NCI-H1930 (cell line): Measurements from ENCODE around the gene EFHC2.

Source experiments
- DNase-seq, 2 experiments: peaks; one replicate each; lab custom pipeline; 2025; lab: John Stamatoyannopoulos, UW

Gene EFHC2, protein sequence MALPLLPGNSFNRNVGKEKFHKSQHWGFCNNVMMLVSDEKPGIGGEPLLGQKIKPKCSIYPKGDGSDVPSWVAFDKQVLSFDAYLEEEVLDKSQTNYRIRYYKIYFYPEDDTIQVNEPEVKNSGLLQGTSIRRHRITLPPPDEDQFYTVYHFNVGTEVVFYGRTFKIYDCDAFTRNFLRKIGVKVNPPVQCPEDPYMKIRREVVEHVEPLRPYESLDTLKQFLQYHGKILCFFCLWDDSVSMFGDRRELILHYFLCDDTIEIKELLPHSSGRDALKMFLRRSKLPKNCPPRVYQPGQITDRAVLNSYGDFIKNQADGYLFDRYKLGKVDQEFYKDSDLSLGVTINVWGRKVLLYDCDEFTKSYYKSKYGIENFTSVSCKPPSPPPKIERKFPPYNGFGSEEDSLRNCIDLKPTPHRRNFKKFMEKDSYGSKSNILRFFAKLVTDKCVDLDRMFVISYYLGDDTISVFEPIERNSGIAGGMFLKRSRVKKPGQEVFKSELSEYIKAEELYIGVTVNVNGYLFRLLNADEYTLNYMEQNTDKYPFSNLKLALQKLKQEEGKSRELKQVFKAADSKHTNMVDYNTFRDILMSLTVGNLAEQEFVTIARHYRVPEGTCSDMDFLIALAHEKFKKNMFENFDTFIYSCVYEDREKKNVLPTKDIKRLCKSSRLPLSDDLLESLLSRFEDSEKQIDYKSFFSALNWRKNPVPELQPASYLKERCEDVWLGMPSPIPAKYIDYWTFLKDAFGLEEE

GRCh38 chrX:44343412-44344141, at the start of gene EFHC2:
TSS of gene EFHC2 (minus strand) at chrX:44343672. CDS start at chrX:44343588, 84 bp downstream.
- peak in 1 of 2 experiments; percentile 2 for DNase-seq

DNA sequence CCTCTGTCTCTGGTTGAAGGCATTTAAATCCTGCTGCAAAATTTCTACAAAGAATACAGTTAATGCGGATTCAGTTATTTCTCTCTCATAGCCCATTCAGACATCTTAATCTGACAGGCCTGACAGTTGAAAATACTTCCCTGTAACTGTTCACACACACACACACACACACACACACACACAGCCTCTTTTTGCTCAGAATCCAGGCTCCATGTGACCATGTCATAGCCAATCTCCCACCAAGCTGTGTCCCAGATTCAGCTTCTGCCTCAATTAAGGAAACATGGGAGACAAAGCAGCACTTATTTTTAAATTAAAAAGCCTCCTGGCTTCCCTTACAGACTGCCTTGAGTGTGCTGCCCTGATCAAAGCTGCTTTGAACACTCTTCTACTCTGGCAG, 49.3 kb upstream of the EFHC2 start:
- DNase-seq: no peak

DNA sequence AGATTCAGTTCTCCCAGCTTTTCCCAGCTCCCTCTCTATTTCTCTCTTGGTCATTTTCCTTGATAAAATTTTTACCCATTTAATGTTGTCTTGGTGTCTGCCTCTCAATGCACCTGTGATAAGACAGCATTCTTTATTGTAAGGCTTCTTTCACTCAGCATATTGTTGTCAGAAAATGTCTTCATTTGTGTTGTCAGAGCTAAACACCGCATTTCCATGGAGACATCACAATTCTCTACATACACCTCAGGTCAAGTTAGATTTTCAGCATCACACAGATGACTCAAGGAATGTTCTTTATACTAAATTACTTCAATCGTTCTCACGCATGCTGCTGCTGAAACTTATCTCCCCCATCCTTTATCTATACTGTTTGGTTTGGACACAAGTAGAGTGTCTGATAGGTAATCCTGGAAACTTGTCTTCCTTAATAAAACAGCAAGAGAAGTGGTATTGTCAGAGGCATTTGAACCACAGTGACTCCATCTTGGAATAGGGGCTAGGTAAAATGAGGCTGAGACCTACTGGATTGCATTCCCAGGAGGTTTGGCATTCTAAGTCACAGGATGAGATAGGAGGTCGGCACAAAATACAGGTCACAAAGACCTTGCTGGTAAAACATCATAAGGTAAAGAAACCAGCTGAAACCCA, 41.3 kb upstream of the EFHC2 start:
- DNase-seq: no peak

DNA sequence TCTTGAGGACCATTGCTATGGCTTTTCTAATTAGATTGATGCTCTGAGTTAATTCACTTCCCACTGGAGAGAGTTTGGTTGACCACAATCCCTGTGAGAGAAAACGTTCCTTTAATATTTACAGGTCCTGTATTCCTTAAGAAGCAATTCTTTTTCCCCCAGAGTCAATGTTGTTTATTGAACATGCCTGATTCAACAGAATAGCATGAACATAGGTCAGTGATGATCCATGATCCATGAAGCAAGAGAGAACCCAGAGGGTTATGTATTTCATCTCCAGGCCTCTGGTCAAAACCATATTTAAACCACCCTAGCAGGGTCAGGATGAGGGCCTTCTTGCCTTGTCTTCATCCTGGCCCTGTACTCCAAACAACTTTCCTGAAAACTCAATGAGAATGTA, 39.4 kb upstream of the EFHC2 start:
- no peak for DNase-seq

DNA sequence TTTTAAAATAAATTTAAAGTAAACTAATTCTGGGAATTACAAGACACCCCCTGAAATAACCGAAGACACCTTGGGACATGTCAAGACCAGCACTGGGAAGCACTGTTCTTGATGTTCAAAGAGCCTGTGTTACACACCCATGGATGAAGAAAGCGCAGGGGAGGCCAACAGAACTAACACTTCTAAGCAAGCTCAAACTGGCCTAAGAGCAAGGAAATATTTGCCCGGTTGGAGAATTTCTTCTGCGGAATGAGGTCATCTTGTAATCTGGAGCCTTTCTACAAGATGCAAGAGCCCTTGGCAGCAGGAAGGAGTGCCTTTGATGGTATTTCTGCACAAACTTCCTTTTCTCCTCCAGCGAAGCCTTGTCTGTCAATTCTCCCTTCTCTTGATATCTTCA, 9.3 kb upstream of the EFHC2 start:
- DNase-seq: no peak

GRCh38 chrX:44349561-44349960, 6.1 kb upstream of the EFHC2 start:
- no peak for DNase-seq

GRCh38 chrX:44344687-44345086, 1.2 kb upstream of the EFHC2 start:
- DNase-seq: no peak

GRCh38 chrX:44344194-44344593, 722 bp upstream of the EFHC2 start:
- no peak for DNase-seq

GRCh38 chrX:44342866-44343265, 606 bp downstream of the EFHC2 start:
- no peak for DNase-seq

DNA sequence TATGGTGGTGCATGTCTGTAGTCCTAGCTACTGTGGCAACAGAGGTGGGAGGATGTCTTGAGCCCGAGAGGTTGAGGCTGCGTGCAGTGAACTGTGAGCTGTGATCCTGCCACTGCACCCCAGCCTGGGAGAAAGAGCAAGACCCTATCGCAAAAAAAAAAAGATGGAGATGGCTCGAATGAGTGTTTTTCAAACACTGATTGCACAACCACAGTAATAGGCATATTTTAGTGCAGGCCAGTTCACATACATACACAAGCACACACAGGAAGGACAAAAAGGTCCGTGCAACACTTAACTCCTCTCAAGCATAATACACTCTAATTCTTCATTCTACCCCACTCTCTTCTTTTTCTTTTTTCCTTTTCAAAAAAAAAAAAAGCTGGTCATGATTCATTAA, 5.1 kb downstream of the EFHC2 start:
- DNase-seq: no peak

GRCh38 chrX:44332437-44332836, 11.0 kb downstream of the EFHC2 start:
- no peak for DNase-seq

DNA sequence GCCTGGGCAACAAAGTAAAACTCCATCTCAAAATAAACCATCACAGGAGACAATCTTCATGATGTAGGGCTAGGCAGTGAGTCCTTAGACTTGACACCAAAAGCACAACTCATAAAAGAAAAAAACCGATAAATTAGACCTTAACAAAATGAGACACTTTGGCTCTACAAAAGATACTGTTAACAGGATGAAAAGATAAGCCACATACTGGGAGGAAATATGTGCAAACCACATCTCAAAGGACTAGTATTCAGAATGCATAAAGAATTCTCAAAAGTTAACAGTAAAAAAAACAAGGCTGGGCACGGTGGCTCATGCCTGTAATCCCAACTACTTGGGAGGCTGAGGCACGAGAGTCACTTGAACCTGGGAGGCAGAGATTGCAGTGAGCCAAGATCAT, 13.2 kb downstream of the EFHC2 start:
- no peak for DNase-seq

DNA sequence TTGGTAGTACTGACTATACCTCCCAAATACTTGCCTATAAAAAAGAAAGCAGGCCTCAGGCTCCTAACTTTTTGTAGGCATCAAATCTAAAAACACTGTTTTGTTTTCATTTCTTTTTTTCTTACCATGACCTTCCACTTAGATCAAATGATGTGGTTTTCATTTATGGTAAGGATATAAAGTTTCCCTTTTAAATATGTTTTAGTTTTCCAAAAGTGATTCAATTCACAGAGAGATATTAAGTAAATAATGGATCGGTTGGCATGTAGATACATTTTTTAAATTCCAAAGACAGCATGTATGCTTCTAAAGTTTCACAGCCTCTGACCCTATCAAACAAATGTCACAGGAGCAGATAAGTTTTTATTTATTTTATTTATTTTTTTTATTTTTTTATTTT, 23.9 kb downstream of the EFHC2 start:
- no peak for DNase-seq

- no peak for DNase-seq
Observed at GRCh38 chrX:44317181-44317580, 26.3 kb downstream of the EFHC2 start.

DNA sequence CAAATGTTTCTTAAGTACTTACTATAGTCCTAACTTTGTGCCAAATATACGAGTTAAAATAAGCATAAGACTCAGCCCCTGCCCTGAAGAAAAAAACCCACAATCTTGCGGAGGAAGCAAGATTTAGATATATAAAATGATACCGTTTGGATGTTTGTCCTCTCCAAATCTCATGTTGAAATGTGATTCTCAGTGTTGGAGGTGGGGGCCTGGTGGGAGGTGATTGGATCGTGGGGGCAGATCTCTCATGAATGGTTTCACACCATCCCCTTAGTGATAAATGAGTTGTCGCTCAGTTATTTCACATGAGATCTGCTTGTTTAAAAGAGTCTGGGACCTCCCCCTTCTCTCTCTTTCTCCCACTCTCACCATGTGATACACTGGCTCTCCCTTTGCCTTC, 28.7 kb downstream of the EFHC2 start:
- DNase-seq: no peak

DNA sequence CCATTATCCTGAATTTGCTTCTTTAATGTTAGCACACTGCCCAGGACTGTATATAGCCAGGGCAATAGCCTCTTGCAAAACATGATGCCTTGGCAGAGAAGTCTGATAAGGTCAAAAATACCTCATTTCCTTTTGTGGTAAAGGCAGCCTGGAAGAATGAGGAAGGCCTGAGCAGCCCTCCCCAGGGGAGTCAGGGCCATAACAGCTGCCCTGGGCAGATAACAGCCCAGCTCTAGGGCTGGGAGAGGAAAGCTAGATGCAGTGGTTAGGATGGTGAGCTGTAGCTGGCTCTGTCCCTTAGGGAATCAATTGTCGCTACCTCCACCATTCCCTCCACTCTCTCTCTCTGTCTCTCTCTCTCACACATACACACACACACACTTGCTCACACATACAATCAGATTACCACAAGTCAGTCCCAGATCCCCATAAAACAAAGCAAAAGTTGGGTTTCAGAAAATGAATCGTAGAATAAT, 29.2 kb downstream of the EFHC2 start:
- no peak for DNase-seq

- no peak for DNase-seq
Observed at GRCh38 chrX:44312421-44312820, 31.1 kb downstream of the EFHC2 start.

DNA sequence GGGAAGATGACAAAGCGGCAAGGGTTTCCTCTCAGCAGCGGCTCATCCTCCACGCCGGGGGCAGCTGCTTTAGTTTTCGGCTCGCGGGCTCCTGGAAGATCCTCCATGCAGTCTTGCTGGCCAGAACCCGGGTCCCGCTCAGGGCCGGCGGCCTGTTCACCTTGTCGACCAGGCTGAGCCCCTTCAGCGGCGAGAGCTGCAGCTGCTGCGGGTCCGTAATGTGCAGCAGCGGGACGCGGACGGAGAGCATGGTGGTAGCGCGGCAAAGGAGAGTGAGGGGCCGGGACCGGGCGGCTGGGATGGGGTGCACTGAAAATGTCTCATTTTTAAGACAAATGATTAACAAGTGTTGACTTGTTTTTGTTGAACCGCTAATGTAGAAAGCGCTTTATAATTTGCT, 33.2 kb downstream of the EFHC2 start:
- no peak for DNase-seq

DNA sequence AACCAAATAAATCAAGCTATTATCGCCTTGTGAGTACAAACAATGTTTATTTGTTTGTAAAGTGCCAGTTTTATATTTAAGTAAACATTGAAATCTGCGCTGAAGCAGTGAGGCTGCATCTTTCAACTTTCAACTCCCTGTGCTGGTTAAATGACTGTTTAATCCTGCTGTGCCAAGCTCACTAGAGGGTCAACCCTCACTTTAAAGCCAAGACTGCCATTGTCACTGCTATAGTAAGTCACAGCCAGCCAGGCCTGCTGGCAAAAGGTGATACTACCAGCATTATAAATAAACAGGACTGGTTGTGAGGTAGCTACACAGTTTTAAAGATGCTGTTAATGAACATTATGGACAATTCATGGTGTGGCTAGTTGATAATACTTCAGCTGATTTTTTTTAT, 34.6 kb downstream of the EFHC2 start:
- peak; percentile 5 to 50 for DNase-seq

GRCh38 chrX:44306356-44306755, 37.1 kb downstream of the EFHC2 start:
- DNase-seq: no peak

- no peak for DNase-seq
Observed at GRCh38 chrX:44305921-44306320, 37.6 kb downstream of the EFHC2 start.

DNA sequence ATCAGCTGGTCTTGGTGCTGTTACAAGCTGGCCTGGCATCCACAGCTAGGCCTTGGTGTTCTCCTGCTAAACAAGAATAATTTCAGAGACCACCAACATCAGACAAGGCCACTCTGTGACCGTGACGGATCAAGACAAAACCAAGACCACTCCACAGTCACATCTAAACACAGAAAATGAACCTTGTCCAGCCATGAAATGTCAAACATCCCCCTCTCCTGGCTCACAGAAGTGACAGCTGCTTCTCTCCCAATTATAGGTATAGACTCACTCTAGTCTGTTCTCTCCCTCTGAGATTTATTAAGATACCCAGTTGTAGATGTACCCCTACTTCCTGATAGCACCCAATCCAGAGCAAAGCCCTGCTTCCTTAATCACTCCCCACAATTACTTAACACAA, 40.4 kb downstream of the EFHC2 start:
- DNase-seq: no peak
